HepG2 (cell line): ENCODE measurements around the gene SYTL1. TPM values are rescaled to one million over a fixed set of nuclear protein-coding genes. Genes with fewer than 3 reads are reported as not detected.

ENCODE experiments used
- CHCHD3 ChIP-seq: sonication (generic); formaldehyde crosslinking; IDR thresholded peaks from 2 replicates; pipeline ENCODE4 v1.8.0; 2022; ENCODE audit warnings: mild to moderate bottlenecking, missing genetic modification reagents, moderate library complexity
- FOSL2 ChIP-seq: sonication (generic); formaldehyde crosslinking; IDR thresholded peaks from 2 replicates; pipeline ENCODE4 v1.4.0; 2020; ENCODE audit warnings: missing genetic modification reagents
- HDAC1 ChIP-seq: sonication (generic); formaldehyde crosslinking; IDR thresholded peaks from 2 replicates; pipeline ENCODE4 v1.5.1; 2020; ENCODE audit warnings: mild to moderate bottlenecking, missing genetic modification reagents
- HIVEP1 ChIP-seq: sonication (generic); formaldehyde crosslinking; IDR thresholded peaks from 2 replicates; pipeline ENCODE4 v1.4.0; 2020; ENCODE audit warnings: mild to moderate bottlenecking, missing genetic modification reagents
- HNRNPL ChIP-seq: fragments of 200-400 bp; formaldehyde crosslinking; IDR thresholded peaks from 2 replicates; pipeline ENCODE4 v1.6.1; 2017; ENCODE audit warnings: mild to moderate bottlenecking, low read depth, low read length
- IKZF1 ChIP-seq: fragments of 450-650 bp; IDR thresholded peaks from 2 replicates; pipeline ENCODE4 v1.7.1; 2016
- KMT2B ChIP-seq: IDR thresholded peaks from 2 replicates; pipeline ENCODE4 v1.6.1; 2016; ENCODE audit warnings: missing genetic modification reagents, missing compliant biosample characterization
- MYPOP ChIP-seq: sonication (generic); formaldehyde crosslinking; IDR thresholded peaks from 2 replicates; pipeline ENCODE4 v1.8.1; 2023; ENCODE audit warnings: mild to moderate bottlenecking, moderate library complexity, missing genetic modification reagents
- RFXAP ChIP-seq: sonication (generic); formaldehyde crosslinking; IDR thresholded peaks from 2 replicates; pipeline ENCODE4 v1.4.0; 2020; ENCODE audit warnings: missing genetic modification reagents, borderline replicate concordance
- SIX4 ChIP-seq: sonication (generic); formaldehyde crosslinking; IDR thresholded peaks from 2 replicates; pipeline ENCODE4 v1.4.0; 2020; ENCODE audit warnings: missing genetic modification reagents
- SUZ12 ChIP-seq: fragments of 150-350 bp; IDR thresholded peaks from 2 replicates; pipeline ENCODE4 v1.6.1; 2014; ENCODE audit warnings: low read depth, low read length
- UBTF ChIP-seq: sonication (generic); formaldehyde crosslinking; IDR thresholded peaks from 2 replicates; pipeline ENCODE4 v1.4.0; 2020; ENCODE audit warnings: mild to moderate bottlenecking, missing genetic modification reagents
- ZNF12 ChIP-seq: sonication (generic); formaldehyde crosslinking; IDR thresholded peaks from 2 replicates; pipeline ENCODE4 v1.5.0; 2020; ENCODE audit warnings: missing genetic modification reagents
- ZNF563 ChIP-seq: sonication (generic); formaldehyde crosslinking; IDR thresholded peaks from 2 replicates; pipeline ENCODE4 v1.8.0; 2022; ENCODE audit warnings: mild to moderate bottlenecking, moderate library complexity, missing genetic modification reagents
- polyA plus RNA-seq, 8 experiments: library from polyadenylated mRNA; depleted of rRNA in 3 of 8; stranded (reverse) in 7 of 8; unstranded in 1 of 8; fragments of >200 nt; fragmentation: Illumina TruSeq in 4 of 8; extraction: Trizol in 4 of 8; gene quantifications; 2 replicates each; pipeline versions ENCODE4 v1.2.1 to v1.2.3, GENCODE V29; 2011 to 2016; ENCODE audit warnings: low read depth in 4 of 8, missing spikeins in 1 of 8, mixed read lengths in 1 of 8; ENCODE audit not compliant: insufficient read depth in 1 of 8
- total RNA-seq, 5 experiments: library from RNA; depleted of rRNA; stranded (reverse); fragments of >200 nt; fragmentation: Illumina TruSeq; extraction: Trizol; gene quantifications; 2 replicates each; pipeline ENCODE4 v1.2.3, GENCODE V29; 2016; ENCODE audit warnings: low read depth in 1 of 5
- TF ChIP-seq, protein P1 (sequence below): sonication (generic); formaldehyde crosslinking; IDR thresholded peaks from 2 replicates; pipeline ENCODE4 v1.4.0; 2020; ENCODE audit warnings: missing genetic modification reagents
- TF ChIP-seq, protein P2 (sequence below): sonication (generic); formaldehyde crosslinking; IDR thresholded peaks from 2 replicates; pipeline ENCODE4 v1.8.1; 2023; ENCODE audit warnings: mild to moderate bottlenecking, missing genetic modification reagents
- TF ChIP-seq, protein P3 (sequence below): sonication (generic); formaldehyde crosslinking; IDR thresholded peaks from 2 replicates; pipeline ENCODE4 v1.5.0; 2020; ENCODE audit warnings: missing genetic modification reagents
- TF ChIP-seq, protein P4 (sequence below): sonication (generic); formaldehyde crosslinking; IDR thresholded peaks from 2 replicates; pipeline ENCODE4 v1.4.0; 2020; ENCODE audit warnings: mild to moderate bottlenecking, missing genetic modification reagents
- TF ChIP-seq, protein P5 (sequence below), 2 experiments: sonication (generic) in 1 of 2; formaldehyde crosslinking in 1 of 2; IDR thresholded peaks; 2 replicates each; pipeline versions ENCODE4 v1.4.0 to v1.6.1; 2018 to 2020; ENCODE audit warnings: missing genetic modification reagents in 2 of 2, borderline replicate concordance in 1 of 2, low read depth in 1 of 2, mild to moderate bottlenecking in 1 of 2, missing biosample characterization in 1 of 2

The SYTL1 gene
- total and polyA plus RNA-seq, 2 of the 13 experiments (the other 11 are each of a cell fraction or from before 2014, with no cell fraction given), result 11.1 to 17.8 TPM

DNA sequence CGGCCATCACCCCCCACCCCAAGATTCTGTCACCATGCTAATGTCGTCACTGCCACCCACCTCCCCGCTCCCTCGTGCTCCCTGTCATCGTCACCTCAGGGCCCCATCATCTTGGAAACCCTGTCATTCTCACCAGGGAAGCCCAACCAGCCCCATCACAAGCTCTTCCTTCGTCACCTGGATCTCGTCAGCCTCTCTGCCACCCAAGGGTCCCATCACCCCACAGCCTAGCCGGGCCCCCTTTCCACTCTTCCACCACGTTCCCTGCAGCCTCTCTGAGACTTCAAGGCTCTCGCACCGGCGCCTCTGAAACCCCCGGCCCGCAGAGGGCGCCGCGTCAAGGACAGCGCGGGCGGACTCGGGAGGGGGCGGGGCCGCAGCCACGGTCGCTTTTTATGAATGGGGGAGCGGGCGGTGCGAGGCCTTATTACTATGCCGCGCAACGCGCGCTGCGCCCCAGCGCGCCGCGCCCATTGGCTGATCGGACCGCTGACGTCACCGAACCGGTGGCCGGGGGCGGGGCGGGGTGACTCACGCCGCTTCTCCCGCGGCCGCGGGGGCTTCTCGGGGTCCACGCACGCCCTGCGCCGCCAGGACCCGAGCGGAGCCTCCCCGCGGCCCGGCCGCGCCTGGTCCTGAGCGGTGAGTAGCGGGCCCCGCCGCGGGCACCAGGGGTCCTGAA lies 50.4 kb downstream of the SYTL1 start, which contains the start of gene GPR3 (continued):
- TF ChIP-seq, protein P1, sequence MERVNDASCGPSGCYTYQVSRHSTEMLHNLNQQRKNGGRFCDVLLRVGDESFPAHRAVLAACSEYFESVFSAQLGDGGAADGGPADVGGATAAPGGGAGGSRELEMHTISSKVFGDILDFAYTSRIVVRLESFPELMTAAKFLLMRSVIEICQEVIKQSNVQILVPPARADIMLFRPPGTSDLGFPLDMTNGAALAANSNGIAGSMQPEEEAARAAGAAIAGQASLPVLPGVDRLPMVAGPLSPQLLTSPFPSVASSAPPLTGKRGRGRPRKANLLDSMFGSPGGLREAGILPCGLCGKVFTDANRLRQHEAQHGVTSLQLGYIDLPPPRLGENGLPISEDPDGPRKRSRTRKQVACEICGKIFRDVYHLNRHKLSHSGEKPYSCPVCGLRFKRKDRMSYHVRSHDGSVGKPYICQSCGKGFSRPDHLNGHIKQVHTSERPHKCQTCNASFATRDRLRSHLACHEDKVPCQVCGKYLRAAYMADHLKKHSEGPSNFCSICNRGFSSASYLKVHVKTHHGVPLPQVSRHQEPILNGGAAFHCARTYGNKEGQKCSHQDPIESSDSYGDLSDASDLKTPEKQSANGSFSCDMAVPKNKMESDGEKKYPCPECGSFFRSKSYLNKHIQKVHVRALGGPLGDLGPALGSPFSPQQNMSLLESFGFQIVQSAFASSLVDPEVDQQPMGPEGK (CRISPR knock-in tag), result peak; percentile 89
- TF ChIP-seq SIX4 (CRISPR knock-in tag), result no peak
- peak; percentile 63; the same call in 1 of the 2 replicates for TF ChIP-seq HDAC1 (CRISPR knock-in tag)
- peak; percentile 82 for TF ChIP-seq FOSL2 (CRISPR knock-in tag)
- TF ChIP-seq CHCHD3 (CRISPR knock-in tag), result no peak
- 0 out of 2 replicates have a peak, but pooled peaks have one; percentile 20 for TF ChIP-seq ZNF12 (CRISPR knock-in tag)
- TF ChIP-seq HIVEP1 (CRISPR knock-in tag), result no peak
- TF ChIP-seq IKZF1, result no peak
- TF ChIP-seq, protein P2, sequence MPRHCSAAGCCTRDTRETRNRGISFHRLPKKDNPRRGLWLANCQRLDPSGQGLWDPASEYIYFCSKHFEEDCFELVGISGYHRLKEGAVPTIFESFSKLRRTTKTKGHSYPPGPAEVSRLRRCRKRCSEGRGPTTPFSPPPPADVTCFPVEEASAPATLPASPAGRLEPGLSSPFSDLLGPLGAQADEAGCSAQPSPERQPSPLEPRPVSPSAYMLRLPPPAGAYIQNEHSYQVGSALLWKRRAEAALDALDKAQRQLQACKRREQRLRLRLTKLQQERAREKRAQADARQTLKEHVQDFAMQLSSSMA (CRISPR knock-in tag), result 0 out of 2 replicates have a peak, but pooled peaks have one; percentile 57
- no peak for TF ChIP-seq HNRNPL
- 0 out of 2 replicates have a peak, but pooled peaks have one; percentile 42 for TF ChIP-seq ZNF563 (CRISPR knock-in tag)
- TF ChIP-seq, protein P3, sequence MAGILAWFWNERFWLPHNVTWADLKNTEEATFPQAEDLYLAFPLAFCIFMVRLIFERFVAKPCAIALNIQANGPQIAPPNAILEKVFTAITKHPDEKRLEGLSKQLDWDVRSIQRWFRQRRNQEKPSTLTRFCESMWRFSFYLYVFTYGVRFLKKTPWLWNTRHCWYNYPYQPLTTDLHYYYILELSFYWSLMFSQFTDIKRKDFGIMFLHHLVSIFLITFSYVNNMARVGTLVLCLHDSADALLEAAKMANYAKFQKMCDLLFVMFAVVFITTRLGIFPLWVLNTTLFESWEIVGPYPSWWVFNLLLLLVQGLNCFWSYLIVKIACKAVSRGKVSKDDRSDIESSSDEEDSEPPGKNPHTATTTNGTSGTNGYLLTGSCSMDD (CRISPR knock-in tag), result no peak
- peak; percentile 71; the same call in 1 of the 2 replicates for TF ChIP-seq MYPOP
- TF ChIP-seq KMT2B, result no peak
- peak; percentile 65; the same call in 1 of the 2 replicates for TF ChIP-seq RFXAP
- no peak for TF ChIP-seq SUZ12
- TF ChIP-seq, protein P4, sequence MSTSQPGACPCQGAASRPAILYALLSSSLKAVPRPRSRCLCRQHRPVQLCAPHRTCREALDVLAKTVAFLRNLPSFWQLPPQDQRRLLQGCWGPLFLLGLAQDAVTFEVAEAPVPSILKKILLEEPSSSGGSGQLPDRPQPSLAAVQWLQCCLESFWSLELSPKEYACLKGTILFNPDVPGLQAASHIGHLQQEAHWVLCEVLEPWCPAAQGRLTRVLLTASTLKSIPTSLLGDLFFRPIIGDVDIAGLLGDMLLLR (CRISPR knock-in tag), result no peak
- TF ChIP-seq UBTF (CRISPR knock-in tag), result 0 out of 2 replicates have a peak, but pooled peaks have one; percentile 11
- TF ChIP-seq, protein P5, sequence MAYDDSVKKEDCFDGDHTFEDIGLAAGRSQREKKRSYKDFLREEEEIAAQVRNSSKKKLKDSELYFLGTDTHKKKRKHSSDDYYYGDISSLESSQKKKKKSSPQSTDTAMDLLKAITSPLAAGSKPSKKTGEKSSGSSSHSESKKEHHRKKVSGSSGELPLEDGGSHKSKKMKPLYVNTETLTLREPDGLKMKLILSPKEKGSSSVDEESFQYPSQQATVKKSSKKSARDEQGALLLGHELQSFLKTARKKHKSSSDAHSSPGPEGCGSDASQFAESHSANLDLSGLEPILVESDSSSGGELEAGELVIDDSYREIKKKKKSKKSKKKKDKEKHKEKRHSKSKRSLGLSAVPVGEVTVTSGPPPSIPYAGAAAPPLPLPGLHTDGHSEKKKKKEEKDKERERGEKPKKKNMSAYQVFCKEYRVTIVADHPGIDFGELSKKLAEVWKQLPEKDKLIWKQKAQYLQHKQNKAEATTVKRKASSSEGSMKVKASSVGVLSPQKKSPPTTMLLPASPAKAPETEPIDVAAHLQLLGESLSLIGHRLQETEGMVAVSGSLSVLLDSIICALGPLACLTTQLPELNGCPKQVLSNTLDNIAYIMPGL (CRISPR knock-in tag; IDR thresholded peaks at IDR 0.05; ENCODE audit: borderline replicate concordance in 1 of 2, low read depth in 1 of 2), result peak; percentile 52 to 63; a peak in 3 of 4 replicates
